DMS53 treated with DMSO at 0.1 percent for 48 hours (cell line): ENCODE measurements around the gene FN1.

Experiments used
- DNase-seq: peaks from one replicate; lab custom pipeline; 2025; ENCODE audit not compliant: unreplicated experiment; lab: John Stamatoyannopoulos, UW

Gene FN1

GRCh38 chr2:215442401-215442787 is 6.5 kb upstream of the FN1 start:
- DNase-seq, result no peak

- no peak for DNase-seq
Observed at GRCh38 chr2:215441560-215442400, 5.9 kb upstream of the FN1 start.

- DNase-seq, result no peak
Observed at GRCh38 chr2:215439980-215440512, 4.2 kb upstream of the FN1 start.

GRCh38 chr2:215439404-215439803 is 3.5 kb upstream of the FN1 start:
- no peak for DNase-seq

- no peak for DNase-seq
Observed at GRCh38 chr2:215437614-215438013, 1.7 kb upstream of the FN1 start.

- no peak for DNase-seq
Observed at GRCh38 chr2:215436705-215437565, 1.1 kb upstream of the FN1 start.

- DNase-seq, result no peak
Observed at GRCh38 chr2:215435280-215435869, 493 bp downstream of the FN1 start.

GRCh38 chr2:215434447-215435279 is 1.2 kb downstream of the FN1 start:
- DNase-seq, result no peak

GRCh38 chr2:215432759-215433594 is 2.9 kb downstream of the FN1 start:
- no peak for DNase-seq

- DNase-seq, result no peak
Observed at GRCh38 chr2:215431778-215432758, 3.8 kb downstream of the FN1 start.

- DNase-seq, result no peak
Observed at GRCh38 chr2:215431290-215431689, 4.6 kb downstream of the FN1 start.

GRCh38 chr2:215430528-215431187 is 5.2 kb downstream of the FN1 start:
- no peak for DNase-seq

GRCh38 chr2:215429424-215429823 is 6.4 kb downstream of the FN1 start:
- no peak for DNase-seq

- DNase-seq, result no peak
Observed at GRCh38 chr2:215428060-215428910, 7.6 kb downstream of the FN1 start.

GRCh38 chr2:215427585-215427984 is 8.3 kb downstream of the FN1 start:
- DNase-seq, result no peak

- DNase-seq, result no peak
Observed at GRCh38 chr2:215425021-215425782, 10.7 kb downstream of the FN1 start.
